Endothelial cell of umbilical vein (primary cell): ENCODE data around the gene NENF. TPM values are rescaled to one million over a fixed set of nuclear protein-coding genes. Genes with fewer than 3 reads are reported as not detected.

ENCODE experiments used
- BruUV-seq: library from RNA; stranded (reverse); fragments of 400-500 nt; replicated peaks from 2 replicates; lab custom pipeline; 2021; lab: Mats Ljungman, UMichigan
- CTCF ChIA-PET: fragments of 300-600, 350-600 bp; sonication (Branson Sonifier 250); formaldehyde crosslinking; loops from one replicate; lab custom pipeline; 2021; ENCODE audit warnings: antibody characterized with exemption, inconsistent platforms; lab: Charles Lee
- POLR2A ChIA-PET: fragments of 300-600, 350-600 bp; sonication (Branson Sonifier 250); formaldehyde crosslinking; loops from one replicate; lab custom pipeline; 2021; ENCODE audit warnings: antibody characterized with exemption, inconsistent platforms; lab: Charles Lee
- DNase-seq: peaks from one replicate; pipeline ENCODE4 v3.0.0-alpha.2; 2011; ENCODE audit warnings: low read depth, low spot score
- FAIRE-seq: peaks from 2 replicates; lab custom pipeline; 2011; peaks lifted over from hg19 to GRCh38; lab: Jason Lieb, UNC
- H2AFZ ChIP-seq: 2 replicates; pipeline ENCODE4 v1.6.0; 2012; ENCODE audit warnings: low read depth, low read length, control low read depth, inconsistent platforms
- H3K27ac ChIP-seq: 2 replicates; pipeline ENCODE4 v1.5.1; 2011; ENCODE audit warnings: low read depth, mild to moderate bottlenecking, control low read depth, low read length, moderate library complexity; ENCODE audit not compliant: insufficient read depth
- H3K27me3 ChIP-seq, 2 experiments: 2 replicates each; pipeline versions ENCODE4 v1.6.0 to v1.6.1; 2011; ENCODE audit warnings: low read length in 2 of 2, mixed read lengths in 1 of 2; ENCODE audit not compliant: control insufficient read depth in 2 of 2, insufficient read depth in 2 of 2
- H3K36me3 ChIP-seq, 2 experiments: 2 replicates in 1 of 2; 3 replicates in 1 of 2; pipeline ENCODE4 v1.5.1; 2011; ENCODE audit warnings: low read length in 2 of 2, mild to moderate bottlenecking in 1 of 2, moderate library complexity in 1 of 2; ENCODE audit not compliant: control insufficient read depth in 2 of 2, insufficient read depth in 2 of 2; ENCODE audit errors: extremely low read depth in 1 of 2
- H3K4me1 ChIP-seq: 3 replicates; pipeline ENCODE4 v1.5.1; 2011; ENCODE audit warnings: mild to moderate bottlenecking, low read length; ENCODE audit not compliant: control insufficient read depth, insufficient read depth; ENCODE audit errors: extremely low read depth
- H3K4me2 ChIP-seq: 2 replicates; pipeline ENCODE4 v1.6.1; 2011; ENCODE audit warnings: low read length, control low read depth, mixed read lengths; ENCODE audit not compliant: insufficient read depth
- H3K4me3 ChIP-seq, 3 experiments: fragments of 200-600 bp in 1 of 3; sonication (generic), shearing (Covaris generic) in 1 of 3; replicated peaks in 1 of 3; 2 replicates each; pipeline ENCODE4 v1.5.1; 2011 to 2016; ENCODE audit warnings: control low read depth in 3 of 3, low read length in 3 of 3, mild to moderate bottlenecking in 2 of 3, inconsistent platforms in 1 of 3, low read depth in 1 of 3, moderate library complexity in 1 of 3; ENCODE audit not compliant: insufficient read depth in 1 of 3
- H3K79me2 ChIP-seq: 2 replicates; pipeline ENCODE4 v1.6.0; 2012; ENCODE audit warnings: low read length, inconsistent platforms; ENCODE audit not compliant: control insufficient read depth, insufficient read depth
- H3K9ac ChIP-seq: replicated peaks from 2 replicates; pipeline ENCODE3; 2011; ENCODE audit warnings: low read length, control low read depth; ENCODE audit not compliant: insufficient read depth; ENCODE audit errors: extremely low read depth
- H3K9me1 ChIP-seq: replicated peaks from 3 replicates; pipeline ENCODE4 v1.6.0; 2011; ENCODE audit warnings: mild to moderate bottlenecking, low read length; ENCODE audit not compliant: control insufficient read depth, insufficient read depth; ENCODE audit errors: extremely low read depth
- H3K9me3 ChIP-seq: replicated peaks from 2 replicates; pipeline ENCODE4 v1.5.1; 2012; ENCODE audit warnings: low read length, inconsistent platforms; ENCODE audit not compliant: control insufficient read depth, insufficient read depth
- H4K20me1 ChIP-seq: replicated peaks from 2 replicates; pipeline ENCODE3; 2011; ENCODE audit warnings: mild to moderate bottlenecking, low read length; ENCODE audit not compliant: control insufficient read depth, insufficient read depth; ENCODE audit errors: extremely low read depth
- EZH2 ChIP-seq: IDR thresholded peaks from 2 replicates; pipeline ENCODE4 v1.6.1; 2012; ENCODE audit warnings: borderline replicate concordance, low read depth, mild to moderate bottlenecking, moderate library complexity, low read length, inconsistent platforms; ENCODE audit not compliant: severe bottlenecking
- FOS ChIP-seq: IDR thresholded peaks from 2 replicates; pipeline ENCODE4 v1.6.1; 2011; ENCODE audit warnings: mild to moderate bottlenecking, low read length, moderate library complexity, borderline replicate concordance; ENCODE audit not compliant: insufficient read depth
- GATA2 ChIP-seq: IDR thresholded peaks from 2 replicates; pipeline ENCODE4 v1.7.0; 2011; ENCODE audit warnings: low read depth, mild to moderate bottlenecking, moderate library complexity, mixed read lengths, low read length; ENCODE audit not compliant: insufficient read length, insufficient read depth
- JUN ChIP-seq: IDR thresholded peaks from 2 replicates; pipeline ENCODE4 v1.6.1; 2011; ENCODE audit warnings: borderline replicate concordance, low read depth; ENCODE audit not compliant: insufficient read length, insufficient read depth
- MYC ChIP-seq: IDR thresholded peaks from one replicate; pipeline ENCODE4 v1.6.1; 2011; ENCODE audit warnings: mild to moderate bottlenecking, low read depth, low read length
- POLR2A ChIP-seq: IDR thresholded peaks from 2 replicates; pipeline ENCODE4 v1.6.1; 2012; ENCODE audit warnings: low read depth, mild to moderate bottlenecking, control low read depth, low read length
- POLR2AphosphoS5 ChIP-seq: IDR thresholded peaks from 2 replicates; pipeline ENCODE4 v1.6.1; 2012; ENCODE audit warnings: low read depth, mild to moderate bottlenecking, control low read depth, low read length, moderate library complexity; ENCODE audit not compliant: insufficient read depth
- dilution Hi-C: fragments of 300-500 bp; cut with MboI; formaldehyde crosslinking; loops from one replicate; pipeline ENCODE4 v1.15.0; 2019; ENCODE audit warnings: low sequenced_read_pairs; ENCODE audit not compliant: extremely low pct_ligation_motif_present
- intact Hi-C: fragments of 100-400 bp; cut with micrococcal nuclease; formaldehyde crosslinking; loops from one replicate; pipeline ENCODE4 v1.10.0; 2022
- polyA plus RNA-seq, 4 experiments: library from polyadenylated mRNA; depleted of rRNA in 3 of 4; stranded (reverse) in 3 of 4; unstranded in 1 of 4; fragments of >200 nt; gene quantifications; 2 replicates each; pipeline versions ENCODE4 v1.2.1 to v1.2.3, GENCODE V29; 2011 to 2012; ENCODE audit warnings: missing spikeins in 1 of 4
- total RNA-seq: library from RNA; stranded (reverse); gene quantifications from 2 replicates; pipeline ENCODE4 v1.2.3, GENCODE V29; 2021
- TF ChIP-seq, protein P1 (sequence below), 2 donors: IDR thresholded peaks; 1 replicate in 1 of 2; 2 replicates in 1 of 2; pipeline ENCODE4 v1.5.1; 2011; ENCODE audit warnings: low read length in 2 of 2, mild to moderate bottlenecking in 2 of 2, moderate library complexity in 2 of 2, control low read depth in 1 of 2, inconsistent platforms in 1 of 2, low read depth in 1 of 2; ENCODE audit not compliant: insufficient read depth in 1 of 2; ENCODE audit errors: extremely low read depth in 1 of 2
- TF ChIP-seq, protein P2 (sequence below): IDR thresholded peaks from 2 replicates; pipeline ENCODE4 v1.6.1; 2011; ENCODE audit not compliant: insufficient read depth, insufficient read length

Gene NENF
- total and polyA plus RNA-seq, 2 donors (not counting 3 experiments of a cell fraction or from before 2014, with no cell fraction given), result 19.8 to 23.0 TPM

DNA sequence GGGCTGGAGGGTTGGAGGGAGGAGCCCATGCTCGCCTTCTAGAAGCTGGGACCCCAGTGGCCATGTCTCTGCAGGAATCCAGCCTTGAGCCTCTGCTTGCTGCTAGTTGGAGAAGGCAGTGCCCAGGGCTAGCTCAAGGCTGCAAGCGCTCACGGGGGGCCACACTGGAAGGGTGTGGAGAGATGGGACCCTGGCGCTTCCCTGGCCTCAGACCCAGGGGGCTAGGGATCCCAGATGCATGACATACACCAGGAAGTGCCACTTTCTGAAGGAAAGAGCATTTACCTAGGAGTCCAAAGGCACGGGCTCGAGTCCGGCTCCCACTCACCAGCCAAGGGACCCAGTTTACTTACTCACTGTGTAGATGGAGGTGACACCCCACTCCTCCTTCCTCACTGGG, 32.6 kb downstream of the NENF start:
- no peak overlapping the region for H3K27ac ChIP-seq
- no peaks in the 10 kb centered on the region for H3K4me1 ChIP-seq
- no peak overlapping the region for H2AFZ ChIP-seq
- DNase-seq, result no peak
- H3K27me3 ChIP-seq, result peaks cover 0 to 4% of the 10 kb centered on the region in 2 experiments
- POLR2A ChIA-PET, result no interaction called here
- H3K9me1 ChIP-seq, result no peaks in the 10 kb centered on the region
- H3K9ac ChIP-seq, result no peak overlapping the region
- TF ChIP-seq POLR2AphosphoS5 (no peak), GATA2 (no peak), JUN (no peak), FOS (no peak), POLR2A (no peak), MYC (no peak), EZH2 (no peak)
- TF ChIP-seq, protein P1, sequence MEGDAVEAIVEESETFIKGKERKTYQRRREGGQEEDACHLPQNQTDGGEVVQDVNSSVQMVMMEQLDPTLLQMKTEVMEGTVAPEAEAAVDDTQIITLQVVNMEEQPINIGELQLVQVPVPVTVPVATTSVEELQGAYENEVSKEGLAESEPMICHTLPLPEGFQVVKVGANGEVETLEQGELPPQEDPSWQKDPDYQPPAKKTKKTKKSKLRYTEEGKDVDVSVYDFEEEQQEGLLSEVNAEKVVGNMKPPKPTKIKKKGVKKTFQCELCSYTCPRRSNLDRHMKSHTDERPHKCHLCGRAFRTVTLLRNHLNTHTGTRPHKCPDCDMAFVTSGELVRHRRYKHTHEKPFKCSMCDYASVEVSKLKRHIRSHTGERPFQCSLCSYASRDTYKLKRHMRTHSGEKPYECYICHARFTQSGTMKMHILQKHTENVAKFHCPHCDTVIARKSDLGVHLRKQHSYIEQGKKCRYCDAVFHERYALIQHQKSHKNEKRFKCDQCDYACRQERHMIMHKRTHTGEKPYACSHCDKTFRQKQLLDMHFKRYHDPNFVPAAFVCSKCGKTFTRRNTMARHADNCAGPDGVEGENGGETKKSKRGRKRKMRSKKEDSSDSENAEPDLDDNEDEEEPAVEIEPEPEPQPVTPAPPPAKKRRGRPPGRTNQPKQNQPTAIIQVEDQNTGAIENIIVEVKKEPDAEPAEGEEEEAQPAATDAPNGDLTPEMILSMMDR (IDR thresholded peaks at IDR 0.05; ENCODE audit: extremely low read depth in 1 of 2, insufficient read depth in 1 of 2, low read depth in 1 of 2, low read length in 2 of 2), result no peak
- TF ChIP-seq, protein P2, sequence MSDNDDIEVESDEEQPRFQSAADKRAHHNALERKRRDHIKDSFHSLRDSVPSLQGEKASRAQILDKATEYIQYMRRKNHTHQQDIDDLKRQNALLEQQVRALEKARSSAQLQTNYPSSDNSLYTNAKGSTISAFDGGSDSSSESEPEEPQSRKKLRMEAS, result no peak
- H3K4me3 ChIP-seq, result no peak overlapping the region
- dilution Hi-C loops, result no loop called here
- CTCF ChIA-PET, result interaction anchor here (0.6 to 4.2 kb wide), 5 partner anchors 9 to 395 kb away, joined by 3 to 45 read pairs (median 8); no protein-coding TSS in a partner anchor
- H3K79me2 ChIP-seq, result no peaks in the 10 kb centered on the region
- no peaks in the 10 kb centered on the region for H4K20me1 ChIP-seq
- no peak for FAIRE-seq
- no TSS peak for BruUV-seq
- no peak overlapping the region for H3K4me2 ChIP-seq
- H3K9me3 ChIP-seq, result no peaks in the 10 kb centered on the region
- no peaks in the 10 kb centered on the region for H3K36me3 ChIP-seq
- intact Hi-C loops, result no loop called here
